LHCN-M2 (cell line): ENCODE results near the gene PRRT1. TPM values are rescaled to one million over a fixed set of nuclear protein-coding genes. Genes with fewer than 3 reads are reported as not detected.
"Not testable (repeated sequence)": the region's sequence is repeated elsewhere in the genome, so short reads cannot be mapped to it uniquely, and the experiment has no call there.

Experiments
- DNase-seq: peaks from one replicate; pipeline ENCODE4 v3.0.0-alpha.2; 2012; ENCODE audit warnings: low read depth
- total RNA-seq: library from RNA; depleted of rRNA; stranded (reverse); fragments of >200 nt; gene quantifications from 2 replicates; pipeline ENCODE4 v1.2.3, GENCODE V29; 2014

The PRRT1 gene
- total RNA-seq, 1 experiment from 2014 or later, result 0.06 TPM

DNA sequence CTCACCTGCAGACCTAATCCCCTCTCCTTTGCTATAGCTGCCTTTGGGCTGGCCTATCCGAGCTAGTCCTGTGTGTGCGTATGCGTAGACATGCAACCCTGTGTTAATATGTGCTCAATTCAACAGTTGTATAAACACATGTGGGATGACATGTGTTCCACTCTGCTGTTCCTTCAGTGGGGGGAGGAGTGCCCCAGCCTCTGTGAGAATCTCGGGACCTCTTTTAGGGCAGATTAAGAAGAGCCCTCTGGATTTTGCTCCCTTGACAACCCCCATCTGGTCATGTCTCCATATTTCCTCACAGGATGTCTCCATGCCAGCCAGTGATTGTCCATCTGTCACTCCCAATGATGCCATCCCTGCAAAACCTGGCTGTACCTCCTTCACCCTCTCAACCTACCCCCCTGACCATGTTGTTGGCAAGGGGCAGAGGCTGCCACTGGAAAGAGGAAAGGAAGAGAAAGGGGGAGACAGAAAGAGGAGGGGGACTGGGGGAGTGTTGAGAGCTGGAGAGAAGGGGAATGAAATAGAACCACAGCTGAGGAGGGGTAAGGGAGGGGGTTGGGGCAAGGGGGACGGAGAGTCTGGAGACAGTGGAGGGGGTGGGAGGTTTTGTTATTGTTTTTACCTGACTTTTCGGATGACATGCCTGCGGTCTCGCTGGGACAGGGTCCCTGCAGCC lies 417 bp downstream of the PRRT1 start:
- DNase-seq, result no peak

GRCh38 chr6:32149932-32150870 lies 1.5 kb downstream of the PRRT1 start:
- no peak for DNase-seq

- DNase-seq, result no peak
Observed at GRCh38 chr6:32149092-32149755, 2.5 kb downstream of the PRRT1 start.

GRCh38 chr6:32148289-32149091 lies 3.2 kb downstream of the PRRT1 start:
- DNase-seq, result no peak

DNA sequence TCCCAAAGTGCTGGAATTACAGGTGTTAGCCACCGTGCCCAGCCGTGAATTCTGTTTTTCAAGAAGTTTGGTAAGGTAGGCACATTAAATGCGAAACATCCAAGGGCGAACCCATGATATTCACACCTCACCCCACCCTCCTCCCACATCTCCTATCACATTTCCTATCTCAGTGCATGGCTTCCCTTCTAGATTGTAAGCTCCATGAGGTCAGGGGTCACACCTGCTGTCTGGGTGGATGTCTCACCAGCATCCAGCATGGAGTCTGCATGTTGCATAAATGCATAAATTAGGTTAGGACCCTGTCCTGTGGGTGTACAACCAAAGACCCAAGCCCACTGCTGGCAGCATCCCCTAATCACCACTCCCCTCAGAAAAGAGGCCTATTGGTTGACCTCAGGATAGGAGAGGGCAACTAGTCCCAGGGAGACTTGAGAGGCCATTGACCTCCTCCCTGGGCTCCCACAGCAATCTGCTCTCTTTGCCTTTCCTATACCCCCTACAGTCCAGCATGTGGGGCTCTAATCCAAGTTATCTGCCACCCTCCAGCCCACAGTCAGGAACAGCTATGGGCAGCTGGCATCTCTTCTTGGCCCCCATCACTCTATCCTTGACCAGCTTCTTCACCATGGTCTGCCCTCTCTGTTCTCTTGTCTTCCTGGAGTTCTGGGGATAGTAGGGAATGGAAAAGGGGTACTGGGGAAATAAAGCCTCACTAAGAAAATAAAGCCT lies 4.2 kb downstream of the PRRT1 start:
- no peak for DNase-seq

GRCh38 chr6:32146687-32147086 lies 5.1 kb downstream of the PRRT1 start:
- DNase-seq, result no peak

DNA sequence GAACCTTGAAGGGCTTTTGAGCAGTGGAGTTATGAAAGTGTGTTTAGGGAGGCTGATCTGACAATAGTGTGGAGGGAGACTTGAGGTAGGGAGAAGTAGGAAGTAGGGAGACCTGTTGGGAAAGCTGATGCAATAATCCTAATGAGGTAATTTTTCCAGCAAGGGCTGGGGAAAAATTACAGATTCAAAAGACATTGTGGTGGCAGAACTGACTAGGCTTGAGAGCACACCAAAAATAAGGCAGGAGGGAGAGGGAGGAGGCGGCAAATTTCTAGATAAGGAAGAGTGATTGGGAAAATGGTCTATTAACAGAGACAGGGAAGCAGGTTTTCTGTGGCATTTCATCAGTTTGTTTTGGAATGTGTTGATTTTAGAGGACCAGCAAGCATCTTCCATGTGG lies 5.5 kb downstream of the PRRT1 start:
- DNase-seq, result no peak

GRCh38 chr6:32144238-32144637 lies 7.5 kb downstream of the PRRT1 start:
- not testable (repeated sequence) for DNase-seq

DNA sequence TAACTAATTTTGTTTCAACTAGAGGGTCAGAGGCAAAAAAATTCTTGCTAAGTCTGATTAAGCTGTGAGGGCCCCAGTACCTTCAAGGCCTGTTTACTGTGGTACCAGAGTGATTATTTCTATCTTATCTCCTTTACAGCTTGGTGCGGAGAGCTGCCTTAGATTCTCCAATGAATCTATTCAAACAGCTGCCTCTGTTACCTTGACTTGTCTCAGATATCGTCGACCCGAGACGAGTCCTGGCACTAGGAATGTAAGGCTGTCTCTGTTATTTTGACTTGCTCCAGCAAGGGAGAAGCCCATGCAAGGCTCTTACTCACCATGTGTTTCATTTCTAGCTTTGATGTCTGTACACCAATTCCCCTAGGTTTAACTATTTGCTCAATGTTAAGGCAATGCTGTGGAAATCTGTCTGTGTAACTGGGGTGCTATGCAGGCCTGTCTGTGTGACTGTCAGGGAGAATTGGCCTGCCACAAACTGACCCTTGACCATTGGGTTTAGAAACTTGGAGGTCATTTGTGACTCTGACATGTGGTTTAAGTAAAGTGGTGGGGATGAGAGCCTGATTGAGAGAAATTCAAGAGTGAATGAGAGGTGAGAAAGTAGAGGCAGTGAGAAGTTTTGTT lies 11.2 kb downstream of the PRRT1 start:
- peak; percentile 37 for DNase-seq

DNA sequence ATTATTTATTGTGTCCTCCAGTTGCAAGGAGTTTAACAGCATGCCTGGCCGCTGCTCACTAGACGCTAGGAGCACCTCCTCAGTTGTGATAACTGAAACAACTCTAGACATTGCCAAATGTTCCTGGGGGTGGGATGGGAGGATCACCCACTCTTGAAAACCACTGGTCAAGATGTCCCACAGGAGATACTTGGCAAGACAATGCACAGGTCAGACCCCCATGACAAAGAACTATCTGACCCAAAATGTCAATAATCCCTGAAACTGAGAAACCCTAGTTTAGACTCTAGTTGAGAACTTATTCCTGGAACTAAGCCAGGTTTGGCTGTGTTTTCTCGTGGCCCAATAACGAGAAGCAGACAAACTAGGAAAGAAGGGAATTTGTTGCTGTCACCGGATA lies 12.1 kb downstream of the PRRT1 start:
- DNase-seq, result no peak

- DNase-seq, result no peak
Observed at GRCh38 chr6:32137454-32137853, 14.3 kb downstream of the PRRT1 start.

- DNase-seq, result no peak
Observed at GRCh38 chr6:32133786-32134185, 18.0 kb downstream of the PRRT1 start.

DNA sequence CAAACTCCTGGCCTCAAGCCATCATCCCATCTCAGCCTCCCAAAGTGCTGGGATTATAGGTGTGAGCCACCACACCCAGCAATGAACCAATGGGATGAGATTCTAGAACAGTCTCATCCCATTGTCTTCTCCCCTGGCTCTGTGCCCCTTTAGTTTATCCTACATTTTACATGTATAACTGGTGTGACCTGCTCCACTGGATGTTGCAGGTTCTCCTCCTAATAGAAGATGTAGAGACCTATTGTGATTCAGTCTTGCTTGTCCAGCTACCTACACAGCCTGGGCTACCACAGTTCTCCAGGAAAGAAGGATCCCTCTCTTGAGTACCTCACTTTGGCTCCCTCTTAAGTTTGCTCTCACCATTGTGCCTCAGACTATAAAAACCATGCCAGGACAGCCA lies 19.6 kb downstream of the PRRT1 start:
- no peak for DNase-seq

GRCh38 chr6:32131439-32131948 lies 20.2 kb downstream of the PRRT1 start:
- no peak for DNase-seq

GRCh38 chr6:32129297-32130088 lies 22.2 kb downstream of the PRRT1 start:
- no peak for DNase-seq

DNA sequence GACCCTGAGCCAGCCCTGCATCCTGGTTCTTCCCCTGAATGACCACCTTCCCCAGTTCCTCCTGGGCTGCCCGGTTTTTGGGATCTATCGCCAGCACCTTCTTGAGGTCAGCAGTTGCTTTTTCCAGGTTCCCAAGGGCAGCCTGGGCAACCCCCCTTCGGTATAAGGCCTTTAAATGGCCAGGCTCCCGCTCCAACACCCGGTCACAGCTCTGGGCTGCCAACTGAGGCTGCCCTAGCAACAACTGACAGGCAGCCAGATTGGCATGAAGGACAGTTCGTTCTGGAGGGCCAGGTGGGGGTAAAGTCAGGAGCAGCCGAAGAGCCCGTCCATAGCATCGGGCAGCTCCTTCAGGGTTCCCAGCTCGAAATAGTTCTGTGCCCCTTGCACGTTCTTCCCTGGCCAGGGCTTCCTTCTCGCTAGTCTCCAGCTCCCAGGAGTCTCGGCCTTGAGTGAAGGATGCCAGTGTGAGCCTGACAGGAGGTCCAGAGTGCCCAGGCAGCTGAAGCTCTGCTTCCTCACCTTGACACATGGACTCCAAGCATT lies 22.9 kb downstream of the PRRT1 start:
- no peak for DNase-seq

GRCh38 chr6:32127717-32128592 lies 23.8 kb downstream of the PRRT1 start, which contains the start of gene ATF6B:
ATF6B (minus strand) TSS chr6:32128246; CDS start chr6:32128207, 39 bp downstream.
- peak; percentile 100 for DNase-seq

GRCh38 chr6:32127409-32127716 lies 24.4 kb downstream of the PRRT1 start:
- DNase-seq, result no peak
